Fibroblast of mammary gland (primary cell): ENCODE measurements around the gene ATRNL1.
"Not testable (repeated sequence)": the region's sequence is repeated elsewhere in the genome, so short reads cannot be mapped to it uniquely, and the experiment has no call there.

Experiments used
- DNase-seq: peaks from one replicate; pipeline ENCODE4 v3.0.0-alpha.2; 2010; ENCODE audit warnings: low read depth
- H3K4me3 ChIP-seq: 2 replicates; pipeline ENCODE4 v1.5.1; 2011; ENCODE audit warnings: low read depth, mild to moderate bottlenecking, low read length, moderate library complexity; ENCODE audit not compliant: control insufficient read depth
- CTCF ChIP-seq: conservative IDR thresholded peaks from 2 replicates; pipeline ENCODE4 v1.5.1; 2011; ENCODE audit warnings: low read depth, low read length, inconsistent platforms; ENCODE audit not compliant: control insufficient read depth, insufficient read depth

ATRNL1 gene

DNA sequence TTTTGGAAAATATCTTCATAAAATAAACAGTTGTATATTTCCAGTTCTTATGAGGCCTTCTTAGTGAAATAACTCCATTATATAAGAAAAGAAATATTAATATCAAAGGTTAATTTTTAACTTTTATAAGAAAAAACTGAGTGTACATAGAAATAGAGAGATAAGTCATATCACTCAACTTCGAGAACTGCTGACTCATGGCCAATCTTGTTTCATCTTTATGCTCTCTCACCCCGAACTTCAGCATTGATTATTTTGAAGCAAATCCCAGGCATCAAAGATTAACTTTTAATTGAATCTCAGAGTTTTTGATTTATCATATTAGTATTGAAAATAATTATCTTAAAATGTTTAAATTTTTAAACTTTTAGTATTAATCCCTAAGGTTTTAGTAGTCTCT is 652.8 kb downstream of the ATRNL1 start:
- no peak for TF ChIP-seq CTCF
- DNase-seq, result no peak

DNA sequence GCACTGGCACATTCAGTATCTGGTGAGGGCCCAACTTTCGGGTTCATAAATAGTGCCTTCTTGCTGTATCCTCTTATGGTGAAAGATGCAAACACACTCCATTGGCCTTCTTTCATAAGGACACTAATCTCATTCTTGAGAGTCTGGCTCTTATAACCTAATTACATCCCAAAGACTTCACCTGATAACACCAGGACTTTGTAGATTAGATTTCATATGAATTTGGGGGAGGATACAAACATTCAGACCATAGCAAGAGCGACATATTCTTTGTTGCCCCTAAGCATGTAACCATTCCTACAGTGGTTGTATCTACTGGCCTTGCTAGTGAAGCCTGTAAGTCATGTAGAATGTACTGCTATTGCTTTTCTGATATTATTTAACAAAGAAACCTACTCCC is 654.6 kb downstream of the ATRNL1 start:
- TF ChIP-seq CTCF, result no peak
- H3K4me3 ChIP-seq, result no peak overlapping the region
- no peak for DNase-seq

More for the DNA sequence above, 652.8 kb downstream of the ATRNL1 start:
- H3K4me3 ChIP-seq, result no peak overlapping the region

DNA sequence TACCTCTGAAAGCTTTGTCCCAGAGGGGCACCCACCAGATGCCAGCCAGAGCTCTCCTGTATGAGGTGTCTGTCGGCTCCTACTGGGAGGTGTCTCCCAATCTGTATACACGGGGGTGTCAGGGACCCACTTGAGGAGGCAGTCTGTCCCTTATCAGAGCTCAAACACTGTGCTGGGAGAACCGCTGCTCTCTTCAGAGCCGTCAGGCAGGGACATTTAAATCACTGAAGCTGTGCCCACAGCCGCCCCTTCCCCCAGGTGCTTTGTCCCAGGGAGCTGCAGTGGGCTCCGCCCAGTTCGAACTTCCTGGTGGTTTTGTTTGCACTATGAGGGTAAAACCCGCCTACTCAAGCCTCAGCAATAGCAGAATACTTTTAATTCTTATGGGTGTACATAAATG is 665.3 kb downstream of the ATRNL1 start:
- DNase-seq, H3K4me3 ChIP-seq: not testable (repeated sequence)

- no peak for TF ChIP-seq CTCF
- no peak for DNase-seq
- H3K4me3 ChIP-seq, result no peak overlapping the region
Observed at GRCh38 chr10:115760131-115760530, 667.0 kb downstream of the ATRNL1 start.

GRCh38 chr10:115761166-115761565 is 668.0 kb downstream of the ATRNL1 start:
- no peak for TF ChIP-seq CTCF
- DNase-seq, result no peak
- H3K4me3 ChIP-seq, result no peak overlapping the region

- H3K4me3 ChIP-seq, result no peak overlapping the region
- DNase-seq, result peak; percentile 57
- no peak for TF ChIP-seq CTCF
Observed at GRCh38 chr10:115762029-115762428, 668.9 kb downstream of the ATRNL1 start.

GRCh38 chr10:115771755-115772154 is 678.6 kb downstream of the ATRNL1 start:
- no peak for TF ChIP-seq CTCF
- H3K4me3 ChIP-seq, result no peak overlapping the region
- DNase-seq, result no peak

DNA sequence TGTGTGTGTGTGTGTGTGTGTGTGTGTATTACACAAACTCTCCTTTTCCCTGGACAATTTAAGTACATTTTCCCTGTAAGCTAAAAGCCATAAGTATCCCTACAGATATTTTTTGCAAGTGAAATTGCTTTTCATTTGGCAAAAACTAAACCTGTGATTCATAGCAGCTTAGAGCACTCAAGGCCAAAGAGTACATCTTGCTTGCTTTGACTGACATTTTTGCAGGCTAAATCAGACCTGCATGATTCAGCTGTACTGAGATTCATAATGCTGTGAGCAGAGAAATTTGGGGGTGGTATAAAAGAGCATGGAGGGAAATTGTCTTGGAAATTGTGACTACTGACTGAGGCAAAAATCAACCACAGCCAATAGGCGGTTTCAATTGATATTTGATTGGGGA is 679.4 kb downstream of the ATRNL1 start:
- H3K4me3 ChIP-seq, result no peak overlapping the region
- peak; percentile 90 for DNase-seq
- no peak for TF ChIP-seq CTCF
